ENCODE results near the gene BICC1.

GRCh38 chr10:58590152-58590840 lies 77.6 kb downstream of the BICC1 start:
- TF ChIP-seq ZNF274 (IDR thresholded peaks at IDR 0.05; ENCODE audit: low read depth, low read length) (no peak), CTCF (IDR thresholded peaks at IDR 0.05 in 2 of 3, conservative IDR thresholded peaks at IDR 0.05 in 1 of 3; ENCODE audit: borderline replicate concordance in 1 of 3, insufficient read depth in 1 of 3, low read depth in 2 of 3, low read length in 2 of 3) (no peak)
